ENCODE measurements around the gene EFNA5. TPM values are rescaled to one million over a fixed set of nuclear protein-coding genes. Genes with fewer than 3 reads are reported as not detected.
"Not testable (repeated sequence)": the region's sequence is repeated elsewhere in the genome, so short reads cannot be mapped to it uniquely, and the experiment has no call there.

EFNA5 gene
- total RNA-seq, 1 donor from 2014 or later, result 12.0 TPM

DNA sequence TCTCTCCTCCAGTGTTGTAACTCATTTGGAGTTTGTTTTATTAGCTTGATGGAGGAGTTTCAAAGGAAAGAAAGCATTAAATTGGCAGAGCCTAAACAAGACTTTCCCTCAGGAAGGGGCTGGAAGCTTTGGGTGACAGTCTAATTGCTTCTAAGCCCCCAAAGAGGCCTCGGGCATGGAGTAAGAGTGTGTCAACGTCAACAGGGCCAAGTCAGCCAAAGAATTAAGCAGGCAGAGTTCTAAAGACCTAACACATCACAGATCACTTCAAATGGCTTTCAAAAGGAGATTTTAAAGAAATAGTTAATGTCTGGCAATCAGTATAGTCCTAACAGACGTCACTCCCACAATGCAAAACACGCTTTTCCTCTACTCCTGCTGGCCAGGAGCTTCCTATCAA lies 234.5 kb downstream of the EFNA5 start:
- Mint-ChIP-seq H3K4me1 (ENCODE audit: low read depth) (peaks cover 9% of the 10 kb centered on the region), H3K27me3 (no peaks in the 10 kb centered on the region), H3K27ac (no peak overlapping the region), H3K4me3 (ENCODE audit: low read depth) (no peak overlapping the region), H3K9me3 (ENCODE audit: low read depth) (peaks cover 7% of the 10 kb centered on the region), H3K36me3 (ENCODE audit: insufficient read depth) (no peaks in the 10 kb centered on the region)
- TF ChIP-seq, protein P1, sequence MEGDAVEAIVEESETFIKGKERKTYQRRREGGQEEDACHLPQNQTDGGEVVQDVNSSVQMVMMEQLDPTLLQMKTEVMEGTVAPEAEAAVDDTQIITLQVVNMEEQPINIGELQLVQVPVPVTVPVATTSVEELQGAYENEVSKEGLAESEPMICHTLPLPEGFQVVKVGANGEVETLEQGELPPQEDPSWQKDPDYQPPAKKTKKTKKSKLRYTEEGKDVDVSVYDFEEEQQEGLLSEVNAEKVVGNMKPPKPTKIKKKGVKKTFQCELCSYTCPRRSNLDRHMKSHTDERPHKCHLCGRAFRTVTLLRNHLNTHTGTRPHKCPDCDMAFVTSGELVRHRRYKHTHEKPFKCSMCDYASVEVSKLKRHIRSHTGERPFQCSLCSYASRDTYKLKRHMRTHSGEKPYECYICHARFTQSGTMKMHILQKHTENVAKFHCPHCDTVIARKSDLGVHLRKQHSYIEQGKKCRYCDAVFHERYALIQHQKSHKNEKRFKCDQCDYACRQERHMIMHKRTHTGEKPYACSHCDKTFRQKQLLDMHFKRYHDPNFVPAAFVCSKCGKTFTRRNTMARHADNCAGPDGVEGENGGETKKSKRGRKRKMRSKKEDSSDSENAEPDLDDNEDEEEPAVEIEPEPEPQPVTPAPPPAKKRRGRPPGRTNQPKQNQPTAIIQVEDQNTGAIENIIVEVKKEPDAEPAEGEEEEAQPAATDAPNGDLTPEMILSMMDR (IDR thresholded peaks at IDR 0.05; ENCODE audit: unreplicated experiment), result no peak
- no peak for DNase-seq (ENCODE audit: low spot score, unreplicated experiment)

DNA sequence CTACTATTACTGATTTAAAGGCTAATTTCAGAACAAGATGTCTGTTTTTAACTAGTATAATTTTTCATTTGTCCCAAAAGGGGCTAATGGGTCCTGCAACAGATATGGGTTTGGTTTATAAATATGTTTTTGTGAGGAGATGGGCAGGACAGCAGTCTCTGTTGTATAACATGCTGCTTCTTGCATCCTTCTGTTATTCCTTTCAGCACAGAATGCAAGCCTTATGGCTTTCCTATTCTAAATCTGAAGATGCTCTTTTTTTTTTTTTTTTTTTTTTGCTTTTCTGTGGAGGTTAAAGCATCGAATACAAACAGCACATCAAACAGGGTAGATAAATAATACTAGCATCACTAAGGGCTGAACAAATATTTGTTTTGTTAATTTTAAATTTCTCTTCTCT lies 235.7 kb downstream of the EFNA5 start:
- no peaks in the 10 kb centered on the region for H3K27me3 Mint-ChIP-seq
- H3K4me3 Mint-ChIP-seq (ENCODE audit: low read depth), result no peak overlapping the region
- no peak overlapping the region for H3K27ac Mint-ChIP-seq
- H3K4me1 Mint-ChIP-seq (ENCODE audit: low read depth), result peaks cover 9% of the 10 kb centered on the region
- H3K9me3 Mint-ChIP-seq (ENCODE audit: low read depth), result peaks cover 7% of the 10 kb centered on the region
- TF ChIP-seq, protein P1 (IDR thresholded peaks at IDR 0.05; ENCODE audit: unreplicated experiment), result no peak
- no peak for DNase-seq (ENCODE audit: low spot score, unreplicated experiment)
- no peaks in the 10 kb centered on the region for H3K36me3 Mint-ChIP-seq (ENCODE audit: insufficient read depth)

DNA sequence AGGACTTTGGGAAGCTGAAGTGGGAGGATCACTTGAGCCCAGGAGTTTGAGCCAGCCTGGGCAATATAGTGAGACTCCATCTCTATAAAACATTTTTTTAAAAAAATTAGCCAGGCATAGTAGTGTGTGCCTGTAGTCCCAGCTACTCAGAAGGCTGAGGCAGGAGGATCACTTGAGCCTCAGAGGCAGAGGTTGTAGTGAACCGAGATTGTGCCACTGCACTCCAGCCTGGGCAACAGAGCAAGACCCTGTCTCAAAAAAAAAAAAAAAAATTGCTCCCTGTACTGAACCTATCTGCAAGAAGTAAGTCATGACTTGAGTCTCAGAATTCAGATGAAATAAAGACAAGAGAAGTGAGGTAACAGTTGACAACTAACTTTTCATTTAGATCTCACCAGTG lies 237.1 kb downstream of the EFNA5 start:
- not testable (repeated sequence) for H3K9me3 Mint-ChIP-seq (ENCODE audit: low read depth); H3K4me3 Mint-ChIP-seq (ENCODE audit: low read depth); DNase-seq (ENCODE audit: low spot score, unreplicated experiment); H3K27ac Mint-ChIP-seq; H3K36me3 Mint-ChIP-seq (ENCODE audit: insufficient read depth); H3K27me3 Mint-ChIP-seq; H3K4me1 Mint-ChIP-seq (ENCODE audit: low read depth)

DNA sequence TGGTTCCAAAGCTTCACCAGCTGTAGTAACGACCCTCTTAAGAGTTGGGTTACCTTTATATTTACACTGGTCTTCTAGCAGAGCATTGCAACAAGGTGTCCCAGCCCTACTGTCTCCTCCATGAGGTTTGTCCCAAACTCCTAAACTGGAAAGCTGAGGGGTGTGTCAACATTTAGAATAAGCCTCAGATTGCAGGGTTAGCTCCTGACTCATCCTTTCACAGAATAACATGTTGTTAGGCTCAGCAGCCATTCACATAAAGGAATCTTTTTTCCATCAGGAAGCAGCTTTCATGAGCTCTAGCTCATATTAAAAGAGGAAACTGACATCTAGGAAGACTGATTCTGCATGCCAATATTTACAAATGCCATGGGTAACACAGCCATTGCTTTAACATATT lies 238.7 kb downstream of the EFNA5 start:
- no peak overlapping the region for H3K27ac Mint-ChIP-seq
- peaks cover 9% of the 10 kb centered on the region for H3K4me1 Mint-ChIP-seq (ENCODE audit: low read depth)
- H3K36me3 Mint-ChIP-seq (ENCODE audit: insufficient read depth), result no peaks in the 10 kb centered on the region
- TF ChIP-seq, protein P1 (IDR thresholded peaks at IDR 0.05; ENCODE audit: unreplicated experiment), result no peak
- DNase-seq (ENCODE audit: low spot score, unreplicated experiment), result no peak
- H3K9me3 Mint-ChIP-seq (ENCODE audit: low read depth), result no peaks in the 10 kb centered on the region
- no peaks in the 10 kb centered on the region for H3K27me3 Mint-ChIP-seq
- H3K4me3 Mint-ChIP-seq (ENCODE audit: low read depth), result no peak overlapping the region

DNA sequence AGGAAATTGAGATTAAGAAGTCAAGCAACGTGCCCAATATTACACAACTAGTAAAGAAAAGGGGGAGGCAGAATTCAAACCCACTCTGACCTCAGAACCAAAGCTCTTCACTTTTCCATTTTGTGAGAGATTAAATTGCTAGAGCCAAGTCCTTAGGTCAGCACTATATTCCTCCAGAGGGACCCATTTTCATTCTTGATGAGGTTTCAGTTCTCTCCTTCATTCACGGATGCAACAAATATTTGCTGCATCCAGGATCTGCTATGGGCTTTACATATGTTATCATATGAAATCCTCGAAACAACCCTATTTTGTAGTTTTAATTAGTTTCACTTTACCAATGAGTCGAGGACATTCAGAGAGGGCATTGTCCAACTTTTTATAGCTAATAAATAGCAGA lies 239.2 kb downstream of the EFNA5 start:
- Mint-ChIP-seq H3K27me3 (no peaks in the 10 kb centered on the region), H3K4me1 (ENCODE audit: low read depth) (peaks cover 8% of the 10 kb centered on the region), H3K27ac (no peak overlapping the region), H3K36me3 (ENCODE audit: insufficient read depth) (no peaks in the 10 kb centered on the region), H3K9me3 (ENCODE audit: low read depth) (no peaks in the 10 kb centered on the region), H3K4me3 (ENCODE audit: low read depth) (no peak overlapping the region)
- TF ChIP-seq, protein P1 (IDR thresholded peaks at IDR 0.05; ENCODE audit: unreplicated experiment), result no peak
- DNase-seq (ENCODE audit: low spot score, unreplicated experiment), result no peak

DNA sequence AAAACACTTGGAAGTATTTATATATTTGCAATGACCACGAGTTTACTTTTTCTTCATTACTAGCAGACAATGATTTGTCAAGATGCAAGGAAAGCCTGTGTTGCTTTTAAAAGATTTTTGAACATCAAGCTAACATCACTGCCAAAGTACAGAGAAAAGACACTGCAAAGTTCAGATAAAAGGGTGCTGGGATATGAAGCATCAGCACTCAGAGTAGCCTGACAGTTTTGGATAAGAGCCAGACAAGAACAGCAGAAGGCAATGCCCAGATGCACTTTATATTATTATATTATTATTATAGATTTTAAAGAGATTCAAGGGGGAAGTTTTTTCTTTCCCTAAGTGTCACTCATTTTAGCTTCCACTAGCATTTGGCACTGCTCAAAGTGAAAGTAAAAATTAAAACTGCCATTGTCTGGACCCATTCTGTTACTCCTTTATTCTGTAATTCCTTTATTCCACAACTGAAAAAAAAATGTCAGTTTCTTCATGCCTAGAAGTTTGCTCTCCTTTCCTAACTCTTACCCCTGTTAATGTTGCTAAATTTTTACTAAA lies 240.6 kb downstream of the EFNA5 start:
- Mint-ChIP-seq H3K27me3 (no peaks in the 10 kb centered on the region), H3K4me1 (ENCODE audit: low read depth) (no peaks in the 10 kb centered on the region), H3K36me3 (ENCODE audit: insufficient read depth) (no peaks in the 10 kb centered on the region), H3K4me3 (ENCODE audit: low read depth) (no peak overlapping the region), H3K27ac (no peak overlapping the region), H3K9me3 (ENCODE audit: low read depth) (no peaks in the 10 kb centered on the region)
- TF ChIP-seq, protein P1 (IDR thresholded peaks at IDR 0.05; ENCODE audit: unreplicated experiment), result no peak
- no peak for DNase-seq (ENCODE audit: low spot score, unreplicated experiment)

Data from progenitor cell of endocrine pancreas (in vitro differentiated cells).